GM19463 (cell line): ENCODE data around the gene CYB5A.

ENCODE experiments used
- ATAC-seq: cut with Tn5 transposase; IDR thresholded peaks from one replicate; pipeline ENCODE4 v1.9.1; 2021; ENCODE audit warnings: mild to moderate bottlenecking, moderate library complexity; ENCODE audit not compliant: unreplicated experiment

Gene CYB5A

GRCh38 chr18:74278058-74278457 is 13.7 kb downstream of the CYB5A start:
- no peak for ATAC-seq

DNA sequence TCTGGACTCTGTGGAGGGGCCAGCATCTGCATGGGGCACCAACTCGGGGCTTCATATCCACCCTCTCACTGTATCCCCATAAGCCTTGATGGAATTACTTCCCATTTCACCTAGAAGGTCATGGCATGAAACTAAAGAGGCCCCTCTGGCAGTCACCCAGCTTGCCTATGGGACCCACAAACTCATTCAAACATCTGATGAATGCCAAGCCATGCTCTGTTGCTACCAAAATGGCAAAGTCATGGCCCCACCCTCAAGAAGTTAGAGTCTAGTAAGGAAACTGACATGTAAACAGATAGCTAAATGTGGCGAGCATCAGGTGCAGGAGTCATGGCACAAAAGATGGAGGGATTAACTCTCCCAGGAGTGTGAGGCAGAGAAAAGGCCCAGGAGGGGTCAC is 14.5 kb downstream of the CYB5A start:
- ATAC-seq: no peak

DNA sequence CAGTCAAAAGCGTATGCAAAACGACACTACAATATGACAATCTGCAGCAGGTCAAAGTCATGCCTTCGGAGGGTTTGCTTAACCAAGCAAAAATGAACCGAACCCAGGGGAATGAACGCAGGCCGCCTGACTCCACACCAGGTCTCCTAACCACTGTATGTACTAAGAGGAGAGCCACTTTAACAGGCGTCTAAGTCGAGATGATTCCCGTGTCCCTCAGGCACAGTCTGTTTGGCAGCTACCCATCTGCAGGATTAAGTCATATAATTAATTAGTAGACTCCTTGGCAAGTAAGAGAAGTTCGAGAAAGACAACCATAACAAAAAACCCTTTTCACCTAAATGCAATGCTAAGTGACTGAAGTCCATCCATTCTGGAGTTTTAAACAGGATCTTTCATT is 15.2 kb downstream of the CYB5A start:
- ATAC-seq: no peak

DNA sequence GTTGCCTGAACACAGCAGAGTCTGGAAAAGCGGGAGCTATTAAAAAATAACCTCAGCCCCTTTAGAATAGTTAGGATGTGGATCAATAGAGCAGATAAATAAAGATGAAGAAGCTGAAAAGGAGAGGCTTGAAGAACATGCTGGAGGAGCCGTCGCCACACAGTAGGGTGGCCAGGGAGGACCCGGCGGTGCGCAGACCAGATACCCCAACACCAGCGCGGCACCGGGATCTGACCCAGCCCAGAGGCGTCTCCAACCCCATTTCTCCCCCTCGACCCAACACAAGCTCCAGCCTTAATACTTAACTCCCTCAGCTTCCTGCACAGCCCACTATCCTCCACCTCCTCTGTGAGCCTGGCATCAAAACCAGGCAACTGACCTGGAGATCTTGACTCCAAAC is 16.0 kb downstream of the CYB5A start:
- no peak for ATAC-seq

- no peak for ATAC-seq
Measured at GRCh38 chr18:74274700-74275099, 17.1 kb downstream of the CYB5A start.

DNA sequence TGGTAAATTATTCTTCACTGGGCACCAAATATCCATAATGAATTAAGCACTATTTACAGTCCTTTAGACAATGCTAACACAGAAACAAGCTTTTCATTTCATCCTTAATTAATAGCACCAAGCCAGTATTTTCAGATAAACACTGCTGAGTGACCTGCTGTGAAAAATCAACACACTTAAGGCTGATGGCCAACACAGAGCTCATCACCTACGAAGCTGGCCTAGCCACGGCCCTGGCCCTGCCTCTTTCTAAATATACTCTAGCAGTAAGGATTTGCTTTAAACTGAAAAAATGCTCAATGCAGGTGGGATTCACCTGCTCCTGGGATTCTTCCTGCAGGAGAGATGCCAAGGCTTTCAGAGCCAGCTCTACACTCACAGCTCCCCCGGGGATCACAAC is 18.4 kb downstream of the CYB5A start:
- no peak for ATAC-seq

DNA sequence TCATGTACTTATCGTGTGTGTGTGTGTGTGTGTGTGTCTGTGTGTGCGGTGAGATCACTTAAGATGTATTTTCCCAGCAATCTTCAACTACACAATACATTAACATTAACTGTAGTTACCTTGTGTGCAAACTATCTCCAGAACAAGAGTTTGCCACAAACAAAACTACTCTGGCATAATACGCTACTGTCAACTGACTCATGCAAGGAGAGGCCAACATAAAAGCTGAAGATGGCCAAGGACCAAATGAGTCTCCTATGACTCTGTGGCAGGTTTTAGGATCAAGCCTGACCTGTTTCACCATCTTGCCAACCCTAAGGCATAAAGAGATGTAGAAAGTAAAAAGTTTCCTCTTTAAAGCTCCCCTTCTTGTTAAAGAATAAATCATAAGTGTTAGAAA is 20.1 kb downstream of the CYB5A start:
- ATAC-seq: no peak

- no peak for ATAC-seq
Measured at GRCh38 chr18:74268933-74269620, 22.7 kb downstream of the CYB5A start.

- no peak for ATAC-seq
Measured at GRCh38 chr18:74268175-74268574, 23.6 kb downstream of the CYB5A start.

DNA sequence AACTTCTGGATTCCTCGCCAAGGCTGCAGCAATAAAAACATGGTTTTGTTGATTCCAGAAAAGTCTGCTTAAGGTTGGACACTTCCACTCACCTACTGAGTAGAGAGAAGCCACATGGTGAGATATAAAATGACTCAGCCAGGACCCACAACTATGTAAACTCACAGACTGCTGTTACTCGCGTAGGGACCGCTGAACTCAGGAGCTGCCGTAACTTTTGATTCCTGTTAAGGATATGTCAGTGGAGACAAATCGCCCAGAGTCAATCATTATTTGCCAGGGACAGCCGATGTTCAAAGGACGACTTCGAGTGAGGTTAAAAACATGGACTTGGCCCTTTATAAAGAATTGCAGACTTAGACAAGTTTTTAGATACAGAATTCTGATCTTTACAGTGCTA is 25.6 kb downstream of the CYB5A start:
- no peak for ATAC-seq

DNA sequence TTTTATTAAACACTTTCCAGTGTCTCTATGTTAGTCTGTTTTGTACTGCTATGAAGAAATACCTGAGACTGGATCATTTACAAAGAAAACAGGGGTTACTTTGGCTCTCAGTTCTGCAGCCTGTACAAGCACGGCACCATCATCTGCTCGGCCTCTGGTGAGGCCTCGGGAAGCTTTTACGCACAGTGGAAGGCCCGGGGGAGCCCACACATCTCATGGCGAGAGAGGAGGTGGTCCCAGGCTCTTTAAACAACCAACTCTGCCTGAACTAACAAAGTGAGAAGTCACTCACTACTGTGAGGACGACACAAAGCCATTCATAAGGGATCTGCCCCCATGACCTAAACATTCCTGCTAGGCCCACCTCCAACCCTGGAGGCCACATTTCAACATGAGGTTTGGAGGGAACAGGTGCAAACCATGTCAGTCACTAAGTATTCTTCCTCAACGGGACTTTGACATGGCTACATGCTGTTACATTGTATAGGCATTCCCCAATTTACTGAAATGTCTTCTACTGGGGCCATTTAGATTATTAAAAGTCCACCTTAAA is 26.1 kb downstream of the CYB5A start:
- no peak for ATAC-seq

- ATAC-seq: peak; percentile 99
Measured at GRCh38 chr18:74264303-74265020, 27.3 kb downstream of the CYB5A start.

DNA sequence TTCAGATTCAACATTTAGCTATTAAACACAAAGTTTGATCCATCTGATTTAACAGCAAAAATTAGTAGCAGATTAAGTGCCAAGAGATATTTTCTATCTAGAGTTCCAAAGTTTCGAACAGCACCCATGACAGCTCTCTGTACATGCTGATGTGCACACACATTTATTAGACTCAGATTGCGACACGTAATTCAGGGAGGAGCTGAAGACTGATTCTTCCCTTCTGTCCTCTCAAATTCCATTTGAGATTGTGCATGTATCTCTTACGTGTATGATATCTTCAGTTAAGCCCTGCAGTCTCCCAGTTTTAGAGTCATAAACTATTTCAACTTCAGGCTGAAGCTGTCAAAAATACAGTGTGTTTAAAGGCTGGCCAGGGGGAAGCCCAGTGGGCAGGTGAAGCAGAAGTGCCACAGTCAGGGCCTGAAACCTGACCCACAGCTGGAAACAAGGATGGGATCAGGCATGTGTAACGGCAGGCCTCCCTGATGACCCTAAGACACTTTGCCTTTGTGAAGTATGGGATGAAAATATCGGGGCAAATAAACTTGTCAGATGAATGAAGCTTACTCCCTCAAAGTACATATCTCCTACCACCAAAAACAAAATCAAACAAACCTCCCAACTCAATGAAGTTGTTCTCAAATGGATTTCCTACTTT is 30.6 kb downstream of the CYB5A start:
- no peak for ATAC-seq

GRCh38 chr18:74259347-74259746 is 32.4 kb downstream of the CYB5A start:
- ATAC-seq: no peak

- ATAC-seq: no peak
Measured at GRCh38 chr18:74257083-74257482, 34.7 kb downstream of the CYB5A start.

DNA sequence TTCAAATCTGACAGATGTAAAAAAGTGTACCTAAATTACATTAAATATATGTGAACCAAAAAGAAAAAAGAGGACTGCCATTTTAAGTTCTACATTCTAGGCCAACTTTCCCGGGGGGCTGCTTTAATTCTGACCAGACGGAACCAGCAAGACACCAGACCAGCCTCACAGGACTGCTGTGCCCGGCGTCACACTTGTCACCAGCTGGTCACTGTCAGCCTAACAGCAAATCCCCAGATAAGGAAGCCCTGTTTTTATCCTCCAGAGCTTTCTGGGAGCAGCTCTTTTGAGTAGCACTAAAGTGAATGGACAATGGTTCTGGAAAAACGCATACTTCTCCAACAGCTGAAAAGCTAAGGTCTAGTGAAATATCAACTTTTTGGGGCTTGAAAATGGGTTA is 35.6 kb downstream of the CYB5A start:
- ATAC-seq: no peak

DNA sequence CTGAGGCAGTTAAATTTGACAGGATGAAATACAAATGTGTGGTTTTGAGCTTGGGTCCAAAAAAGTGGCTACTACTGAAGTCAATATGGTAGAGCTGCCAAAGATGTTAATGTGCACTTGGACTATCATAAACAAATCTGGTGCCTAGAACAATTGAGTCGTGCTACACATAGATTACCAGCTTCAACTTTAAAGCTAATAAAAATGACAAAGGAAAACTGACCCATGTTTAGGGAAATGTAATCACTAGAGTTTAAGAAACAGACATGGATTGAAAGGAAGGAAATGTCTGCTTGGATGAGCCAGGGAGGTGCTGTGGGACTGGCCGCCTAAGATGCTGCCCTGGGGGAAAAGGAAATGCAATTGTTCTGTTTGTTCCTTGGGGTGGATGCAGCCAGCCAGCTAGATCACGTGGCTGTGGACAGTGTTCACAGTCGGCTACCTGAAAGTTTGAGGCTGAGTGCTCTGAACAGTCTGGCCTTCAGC is 36.6 kb downstream of the CYB5A start:
- no peak for ATAC-seq

DNA sequence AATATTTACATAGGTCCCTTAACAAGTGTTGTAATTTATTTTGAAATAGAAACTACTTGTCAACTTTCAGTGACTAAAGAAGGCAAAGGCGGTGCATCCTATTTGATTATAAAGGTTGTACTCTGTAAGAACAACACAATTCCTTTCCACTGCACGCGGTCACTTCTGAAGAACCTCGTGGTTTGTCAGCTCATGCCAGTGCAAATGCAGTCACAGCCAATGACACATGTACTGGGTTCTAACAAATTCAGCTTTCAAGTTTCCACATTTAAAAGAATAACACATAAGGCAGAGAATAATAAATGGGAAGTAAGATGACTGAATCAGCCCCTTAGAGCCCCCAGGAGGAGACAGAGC is 39.7 kb downstream of the CYB5A start:
- ATAC-seq: no peak

- no peak for ATAC-seq
Measured at GRCh38 chr18:74251297-74252038, 40.3 kb downstream of the CYB5A start.

DNA sequence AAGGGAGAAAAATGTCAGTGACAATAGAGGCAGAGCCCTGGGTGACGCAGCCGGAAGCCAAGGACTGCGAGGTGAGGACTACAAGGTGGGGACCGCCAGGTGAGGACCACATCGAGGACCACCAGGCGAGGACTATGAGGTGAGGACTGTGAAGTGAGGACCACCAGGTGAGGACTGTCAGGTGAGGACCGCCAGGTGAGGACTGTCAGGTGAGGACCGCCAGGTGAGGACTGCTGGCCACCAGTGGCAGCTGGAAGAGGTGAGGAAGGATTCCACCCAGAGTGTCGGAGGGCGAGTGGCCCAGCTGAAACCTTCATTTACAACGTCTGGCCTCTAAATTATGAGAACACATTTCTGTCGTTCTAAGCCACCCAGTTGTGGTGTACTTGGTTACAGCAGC is 41.6 kb downstream of the CYB5A start:
- ATAC-seq: no peak
